Uterus (tissue), 2 donors: ENCODE measurements around the gene TMEM245.

Experiments
- POLR2A ChIP-seq, 2 donors: fragments of 450-650 bp; IDR thresholded peaks; one replicate each; pipeline ENCODE4 v1.6.1; 2016; ENCODE audit warnings: antibody characterized with exemption in 2 of 2, mild to moderate bottlenecking in 1 of 2, moderate library complexity in 1 of 2
- TF ChIP-seq, protein P1 (sequence below), 4 experiments: fragments of 200-600 bp in 2 of 4; fragments of 450-650 bp in 2 of 4; sonication (generic) in 2 of 4; IDR thresholded peaks; one replicate each; pipeline ENCODE4 v1.5.1; 2016 to 2019; ENCODE audit warnings: antibody characterized with exemption in 4 of 4, mild to moderate bottlenecking in 2 of 4, moderate library complexity in 1 of 4

DNA sequence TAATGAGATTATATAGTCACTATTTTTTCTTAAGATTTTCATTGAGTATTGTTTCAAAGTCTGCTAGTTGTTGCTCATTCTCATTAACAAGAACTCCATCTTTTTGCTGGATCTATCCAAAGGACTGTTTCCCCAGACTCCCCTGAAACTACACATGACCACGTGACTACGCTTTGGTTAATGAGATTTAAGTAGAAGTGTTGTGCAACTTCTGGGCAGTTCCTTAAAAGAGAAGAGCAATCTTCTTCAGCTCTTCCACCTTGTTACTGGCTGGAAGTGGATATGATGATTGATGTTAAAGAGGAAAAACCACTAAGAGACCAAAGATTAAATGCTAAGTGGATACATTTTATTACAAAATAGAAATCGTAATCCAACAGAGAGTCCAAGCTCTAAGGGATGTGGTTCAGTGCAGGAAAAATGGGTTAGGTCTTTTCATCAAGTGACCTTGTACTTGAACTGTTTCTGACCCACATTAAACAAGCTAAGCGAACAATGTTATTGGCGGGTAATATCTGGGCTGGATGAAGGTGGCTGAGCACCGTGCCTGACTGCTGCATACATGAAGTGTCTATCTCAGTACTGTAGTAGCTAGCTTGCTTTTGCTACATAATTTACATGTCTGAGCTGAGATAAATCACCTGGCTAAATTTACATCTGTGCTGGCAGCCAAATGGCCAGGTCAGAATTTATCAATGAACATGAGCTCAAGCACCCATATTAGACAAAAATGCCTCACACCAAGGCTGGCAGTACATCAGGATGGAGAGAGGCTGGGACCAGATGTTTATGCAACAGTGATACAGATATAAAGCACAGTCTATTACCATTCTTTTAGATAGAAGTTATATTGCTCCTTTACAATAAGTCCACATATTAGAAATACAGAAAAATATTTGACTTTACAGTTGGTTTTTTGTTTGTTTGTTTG, 98.9 kb downstream of the TMEM245 start:
- TF ChIP-seq, protein P1, sequence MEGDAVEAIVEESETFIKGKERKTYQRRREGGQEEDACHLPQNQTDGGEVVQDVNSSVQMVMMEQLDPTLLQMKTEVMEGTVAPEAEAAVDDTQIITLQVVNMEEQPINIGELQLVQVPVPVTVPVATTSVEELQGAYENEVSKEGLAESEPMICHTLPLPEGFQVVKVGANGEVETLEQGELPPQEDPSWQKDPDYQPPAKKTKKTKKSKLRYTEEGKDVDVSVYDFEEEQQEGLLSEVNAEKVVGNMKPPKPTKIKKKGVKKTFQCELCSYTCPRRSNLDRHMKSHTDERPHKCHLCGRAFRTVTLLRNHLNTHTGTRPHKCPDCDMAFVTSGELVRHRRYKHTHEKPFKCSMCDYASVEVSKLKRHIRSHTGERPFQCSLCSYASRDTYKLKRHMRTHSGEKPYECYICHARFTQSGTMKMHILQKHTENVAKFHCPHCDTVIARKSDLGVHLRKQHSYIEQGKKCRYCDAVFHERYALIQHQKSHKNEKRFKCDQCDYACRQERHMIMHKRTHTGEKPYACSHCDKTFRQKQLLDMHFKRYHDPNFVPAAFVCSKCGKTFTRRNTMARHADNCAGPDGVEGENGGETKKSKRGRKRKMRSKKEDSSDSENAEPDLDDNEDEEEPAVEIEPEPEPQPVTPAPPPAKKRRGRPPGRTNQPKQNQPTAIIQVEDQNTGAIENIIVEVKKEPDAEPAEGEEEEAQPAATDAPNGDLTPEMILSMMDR (IDR thresholded peaks at IDR 0.05): no peak
- TF ChIP-seq POLR2A (IDR thresholded peaks at IDR 0.05): no peak
